Measurements from ENCODE around the gene PRSS53.

DNA sequence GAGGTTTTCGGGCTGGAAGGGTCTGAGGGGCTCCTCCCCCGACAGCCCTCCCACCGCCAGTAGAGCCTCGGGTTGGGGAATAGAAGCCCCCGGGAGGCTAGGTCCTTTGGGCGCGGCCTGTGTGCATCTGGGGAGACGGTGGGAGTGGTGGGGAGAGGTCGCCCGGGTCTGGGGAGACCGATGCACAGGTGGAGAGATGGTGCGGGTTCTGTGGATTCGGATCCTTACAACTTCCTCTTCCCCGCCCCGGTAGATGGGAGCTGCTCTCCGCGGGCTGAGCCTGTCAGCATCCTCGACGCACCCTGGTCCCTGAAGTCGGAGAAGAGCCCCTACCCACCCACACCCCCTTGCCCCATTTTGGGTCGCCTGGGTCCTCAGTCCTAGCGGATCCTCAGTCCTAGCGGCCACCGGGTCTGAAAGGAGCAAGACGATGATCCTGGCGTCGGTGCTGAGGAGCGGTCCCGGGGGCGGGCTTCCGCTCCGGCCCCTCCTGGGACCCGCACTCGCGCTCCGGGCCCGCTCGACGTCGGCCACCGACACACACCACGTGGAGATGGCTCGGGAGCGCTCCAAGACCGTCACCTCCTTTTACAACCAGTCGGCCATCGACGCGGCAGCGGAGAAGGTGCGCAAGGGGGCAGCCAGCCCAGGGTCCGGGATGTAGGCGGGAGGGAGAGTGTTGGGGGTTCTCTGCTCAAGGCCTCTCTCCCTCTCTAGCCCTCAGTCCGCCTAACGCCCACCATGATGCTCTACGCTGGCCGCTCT lies 20.2 kb upstream of the PRSS53 start:
- TF ChIP-seq ZNF274 (IDR thresholded peaks at IDR 0.05; ENCODE audit: low read depth, low read length) = no peak
- TF ChIP-seq YY1 (IDR thresholded peaks at IDR 0.05; ENCODE audit: insufficient read depth, insufficient read length) = no peak
